ENCODE measurements around the gene CEBPZ.

CEBPZ gene

DNA sequence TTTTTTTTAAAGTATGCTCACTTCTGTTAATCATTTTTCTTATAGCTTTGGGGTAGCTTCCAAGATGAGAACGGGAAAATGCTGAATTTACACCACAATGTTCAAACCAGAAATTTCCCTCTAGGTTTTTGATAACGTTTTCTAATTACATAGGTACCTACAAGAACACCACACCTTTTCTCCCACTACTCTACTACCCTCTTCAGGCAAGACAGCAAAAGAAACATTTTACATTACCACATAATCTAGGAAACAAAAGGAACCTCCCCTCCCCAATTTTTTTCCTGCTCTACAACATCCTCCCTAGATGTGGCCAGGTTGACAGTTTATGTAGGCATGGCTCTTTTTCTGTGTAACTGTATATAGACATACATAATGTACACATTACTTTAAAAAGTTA lies 32.4 kb upstream of the CEBPZ start:
- no peak for ATAC-seq (ENCODE audit: insufficient read depth, low read depth)
- Histone ChIP-seq H3K4me2 (ENCODE audit: insufficient read depth, low read length) (no peak overlapping the region), H4K20me1 (ENCODE audit: insufficient read depth, low read length) (no peaks in the 10 kb centered on the region), H2AFZ (ENCODE audit: low read depth, low read length) (no peak overlapping the region), H3K27ac (ENCODE audit: low read length) (no peak overlapping the region), H3K9ac (ENCODE audit: low read depth, low read length) (no peak overlapping the region), H3K79me2 (ENCODE audit: insufficient read depth, low read length) (no peaks in the 10 kb centered on the region), H3K4me3 (ENCODE audit: low read depth in 1 of 2, low read length in 2 of 2) (no peak overlapping the region), H3K4me1 (ENCODE audit: insufficient read depth, low read length) (no peaks in the 10 kb centered on the region), H3K27me3 (ENCODE audit: insufficient read depth, low read length, poor library complexity) (no peaks in the 10 kb centered on the region), H3K9me3 (ENCODE audit: insufficient read depth, low read length, severe bottlenecking) (no peaks in the 10 kb centered on the region), H3K36me3 (ENCODE audit: insufficient read depth, low read length) (peaks cover 65% of the 10 kb centered on the region; the same call in 1 of the 2 replicates)
- no peak for DNase-seq
- TF ChIP-seq, protein P1, sequence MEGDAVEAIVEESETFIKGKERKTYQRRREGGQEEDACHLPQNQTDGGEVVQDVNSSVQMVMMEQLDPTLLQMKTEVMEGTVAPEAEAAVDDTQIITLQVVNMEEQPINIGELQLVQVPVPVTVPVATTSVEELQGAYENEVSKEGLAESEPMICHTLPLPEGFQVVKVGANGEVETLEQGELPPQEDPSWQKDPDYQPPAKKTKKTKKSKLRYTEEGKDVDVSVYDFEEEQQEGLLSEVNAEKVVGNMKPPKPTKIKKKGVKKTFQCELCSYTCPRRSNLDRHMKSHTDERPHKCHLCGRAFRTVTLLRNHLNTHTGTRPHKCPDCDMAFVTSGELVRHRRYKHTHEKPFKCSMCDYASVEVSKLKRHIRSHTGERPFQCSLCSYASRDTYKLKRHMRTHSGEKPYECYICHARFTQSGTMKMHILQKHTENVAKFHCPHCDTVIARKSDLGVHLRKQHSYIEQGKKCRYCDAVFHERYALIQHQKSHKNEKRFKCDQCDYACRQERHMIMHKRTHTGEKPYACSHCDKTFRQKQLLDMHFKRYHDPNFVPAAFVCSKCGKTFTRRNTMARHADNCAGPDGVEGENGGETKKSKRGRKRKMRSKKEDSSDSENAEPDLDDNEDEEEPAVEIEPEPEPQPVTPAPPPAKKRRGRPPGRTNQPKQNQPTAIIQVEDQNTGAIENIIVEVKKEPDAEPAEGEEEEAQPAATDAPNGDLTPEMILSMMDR (IDR thresholded peaks at IDR 0.05; ENCODE audit: borderline replicate concordance, extremely low read depth, low read length, poor library complexity, severe bottlenecking) = no peak
- TF ChIP-seq EZH2 (IDR thresholded peaks at IDR 0.05; ENCODE audit: borderline replicate concordance, low read depth, low read length, severe bottlenecking) = no peak

DNA sequence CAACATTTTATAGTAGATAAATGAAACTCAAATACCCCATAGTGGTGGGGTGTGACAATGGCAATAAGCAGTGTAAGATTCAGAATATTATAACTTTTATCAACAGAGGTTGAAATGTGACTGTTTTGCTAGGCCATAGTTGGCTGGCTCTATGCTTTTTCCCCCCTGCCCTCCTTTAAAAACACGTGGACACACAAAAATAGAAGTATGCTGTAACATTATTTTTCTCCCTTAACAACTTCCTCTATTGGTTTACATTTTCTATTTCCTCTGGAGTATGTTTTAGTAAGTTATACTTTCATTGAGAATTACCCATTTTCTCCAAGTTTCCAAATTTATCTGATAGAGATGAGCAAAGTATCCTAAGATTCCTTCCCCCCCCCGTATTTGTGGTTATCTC lies 31.1 kb upstream of the CEBPZ start:
- DNase-seq (no peak), ATAC-seq (ENCODE audit: insufficient read depth, low read depth) (no peak)
- H4K20me1 ChIP-seq (ENCODE audit: insufficient read depth, low read length) = no peaks in the 10 kb centered on the region
- no peak overlapping the region for H3K9ac ChIP-seq (ENCODE audit: low read depth, low read length)
- H3K9me3 ChIP-seq (ENCODE audit: insufficient read depth, low read length, severe bottlenecking) = no peaks in the 10 kb centered on the region
- TF ChIP-seq, protein P1 (IDR thresholded peaks at IDR 0.05; ENCODE audit: borderline replicate concordance, extremely low read depth, low read length, poor library complexity, severe bottlenecking) = no peak
- no peak for TF ChIP-seq EZH2 (IDR thresholded peaks at IDR 0.05; ENCODE audit: borderline replicate concordance, low read depth, low read length, severe bottlenecking)
- no peak overlapping the region for H2AFZ ChIP-seq (ENCODE audit: low read depth, low read length)
- no peak overlapping the region for H3K4me2 ChIP-seq (ENCODE audit: insufficient read depth, low read length)
- no peak overlapping the region for H3K4me3 ChIP-seq (ENCODE audit: low read depth in 1 of 2, low read length in 2 of 2)
- no peaks in the 10 kb centered on the region for H3K4me1 ChIP-seq (ENCODE audit: insufficient read depth, low read length)
- H3K27me3 ChIP-seq (ENCODE audit: insufficient read depth, low read length, poor library complexity) = no peaks in the 10 kb centered on the region
- H3K36me3 ChIP-seq (ENCODE audit: insufficient read depth, low read length) = peaks cover 67% of the 10 kb centered on the region; the same call in 1 of the 2 replicates
- no peak overlapping the region for H3K27ac ChIP-seq (ENCODE audit: low read length)
- H3K79me2 ChIP-seq (ENCODE audit: insufficient read depth, low read length) = no peaks in the 10 kb centered on the region

DNA sequence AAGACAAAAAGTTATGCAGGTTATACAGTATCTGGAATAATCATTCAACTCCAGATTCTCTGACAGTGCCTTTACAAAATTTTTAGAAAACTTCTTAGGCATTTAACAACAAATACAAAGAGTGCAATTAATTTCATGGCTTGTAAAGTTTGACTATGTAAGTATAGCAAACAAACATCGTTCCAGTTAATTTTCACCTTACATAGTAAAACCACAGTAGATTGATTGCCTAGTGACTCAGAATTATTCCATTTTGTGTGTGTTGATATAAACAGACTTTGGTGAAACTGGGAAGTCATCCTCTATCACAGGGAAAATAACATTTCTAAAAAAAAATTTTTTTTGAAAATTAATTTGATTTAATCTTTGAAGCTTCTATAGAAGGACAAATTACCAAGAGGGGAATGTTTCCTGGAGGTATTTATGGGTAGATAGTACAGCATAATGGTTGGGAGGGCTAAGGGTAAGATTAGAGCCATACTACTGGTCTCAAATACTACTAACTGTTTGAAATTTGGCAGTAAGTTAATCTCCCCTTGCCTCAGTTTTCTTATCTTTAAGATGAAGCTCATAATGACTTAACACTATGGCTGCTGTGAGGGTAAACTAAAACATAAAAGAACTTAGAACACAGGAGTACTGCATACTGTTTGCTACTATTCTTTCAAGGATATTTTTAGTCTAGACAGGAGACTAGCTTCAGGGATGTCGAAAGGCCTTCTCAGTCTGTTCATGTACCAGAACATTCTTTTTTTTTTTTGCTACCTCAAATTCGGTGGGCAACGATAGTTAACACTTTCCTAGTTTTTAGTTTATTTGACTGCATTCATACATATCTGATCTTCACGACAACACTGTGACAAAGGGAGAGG lies 19.7 kb upstream of the CEBPZ start:
- Histone ChIP-seq H4K20me1 (ENCODE audit: insufficient read depth, low read length) (no peaks in the 10 kb centered on the region), H3K79me2 (ENCODE audit: insufficient read depth, low read length) (no peaks in the 10 kb centered on the region), H3K9me3 (ENCODE audit: insufficient read depth, low read length, severe bottlenecking) (no peaks in the 10 kb centered on the region), H2AFZ (ENCODE audit: low read depth, low read length) (no peak overlapping the region), H3K4me2 (ENCODE audit: insufficient read depth, low read length) (no peak overlapping the region), H3K27me3 (ENCODE audit: insufficient read depth, low read length, poor library complexity) (no peaks in the 10 kb centered on the region), H3K36me3 (ENCODE audit: insufficient read depth, low read length) (peaks cover 83% of the 10 kb centered on the region), H3K4me3 (ENCODE audit: low read depth in 1 of 2, low read length in 2 of 2) (no peak overlapping the region), H3K9ac (ENCODE audit: low read depth, low read length) (no peak overlapping the region), H3K27ac (ENCODE audit: low read length) (no peak overlapping the region), H3K4me1 (ENCODE audit: insufficient read depth, low read length) (no peaks in the 10 kb centered on the region)
- DNase-seq (no peak), ATAC-seq (ENCODE audit: insufficient read depth, low read depth) (no peak)
- TF ChIP-seq EZH2 (IDR thresholded peaks at IDR 0.05; ENCODE audit: borderline replicate concordance, low read depth, low read length, severe bottlenecking) = no peak
- TF ChIP-seq, protein P1 (IDR thresholded peaks at IDR 0.05; ENCODE audit: borderline replicate concordance, extremely low read depth, low read length, poor library complexity, severe bottlenecking) = no peak

All from DND-41 (cell line).